ENCODE data around the gene TRIM6.
"Not testable (repeated sequence)": the region's sequence is repeated elsewhere in the genome, so short reads cannot be mapped to it uniquely, and the experiment has no call there.

Gene TRIM6

GRCh38 chr11:5605849-5606248 lies 9.4 kb downstream of the TRIM6 start:
- DNase-seq, result no peak

- no peak for DNase-seq
These were observed 12.4 kb downstream of the TRIM6 start for GRCh38 chr11:5608808-5609207.

DNA sequence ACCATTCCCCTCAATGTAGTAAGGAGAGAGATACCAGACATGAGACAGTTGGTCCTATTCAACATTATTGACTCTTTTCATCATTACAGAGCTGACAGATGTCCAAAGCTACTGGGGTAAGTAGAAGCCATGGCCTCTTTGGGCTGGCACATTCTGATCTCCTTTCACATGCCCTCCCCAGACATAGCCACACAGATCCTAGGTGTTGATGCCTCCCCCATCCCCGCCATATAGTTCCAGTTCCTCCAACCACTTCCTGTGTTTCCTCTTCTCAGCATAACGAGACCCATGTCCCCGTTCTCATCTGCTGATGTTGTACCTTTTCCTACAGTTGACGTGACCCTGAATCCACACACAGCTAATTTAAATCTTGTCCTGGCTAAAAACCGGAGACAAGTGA lies 14.0 kb downstream of the TRIM6 start:
- no peak for DNase-seq

DNA sequence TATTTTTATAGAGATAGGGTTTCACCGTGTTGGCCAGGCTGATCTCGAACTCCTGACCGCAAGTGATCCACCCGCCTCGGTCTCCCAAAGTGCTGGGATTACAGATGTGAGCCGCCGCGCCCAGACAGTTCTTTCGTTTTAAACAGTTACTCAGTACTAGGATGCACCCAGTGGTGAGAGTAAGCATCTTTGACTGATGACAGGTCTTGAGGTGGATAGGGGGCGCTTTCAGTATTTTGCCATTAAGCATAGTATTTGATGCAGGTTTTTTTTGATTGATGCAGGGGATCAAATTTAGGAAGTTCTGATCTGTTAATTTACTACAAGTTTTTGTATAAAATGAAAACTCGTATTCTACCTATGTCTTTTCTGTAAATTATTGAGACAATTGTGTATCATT lies 15.2 kb downstream of the TRIM6 start:
- no peak for DNase-seq

DNA sequence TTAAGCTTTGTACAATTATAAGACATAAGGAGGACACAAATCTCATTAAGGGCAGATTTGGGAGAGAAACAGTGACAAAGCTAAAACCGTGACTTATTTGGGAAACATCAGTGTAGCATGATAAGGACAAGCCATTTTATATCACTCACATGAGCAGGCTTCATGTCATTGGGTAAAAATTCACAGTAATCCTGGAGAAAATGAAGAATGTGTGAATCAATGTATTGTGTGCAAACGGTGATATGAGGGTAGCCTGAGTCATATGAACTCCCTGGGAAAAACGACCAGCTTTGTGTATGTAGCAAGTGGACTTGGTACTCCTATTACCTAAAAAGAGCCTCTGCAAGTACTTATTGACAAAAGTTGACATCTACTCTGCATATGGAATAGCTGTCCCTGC lies 22.4 kb downstream of the TRIM6 start:
- no peak for DNase-seq

GRCh38 chr11:5620651-5621521 lies 24.4 kb downstream of the TRIM6 start:
- no peak for DNase-seq

- DNase-seq, result no peak
These were observed 25.1 kb downstream of the TRIM6 start for GRCh38 chr11:5621580-5621979.

GRCh38 chr11:5622802-5623201 lies 26.4 kb downstream of the TRIM6 start:
- no peak for DNase-seq

- peak; percentile 69 for DNase-seq
These were observed 28.2 kb downstream of the TRIM6 start, which contains the start of gene TRIM34 for GRCh38 chr11:5624489-5625279. TSS of gene TRIM34 (plus strand) at chr11:5625001. CDS start at chr11:5632332, 7,331 bp downstream.

DNA sequence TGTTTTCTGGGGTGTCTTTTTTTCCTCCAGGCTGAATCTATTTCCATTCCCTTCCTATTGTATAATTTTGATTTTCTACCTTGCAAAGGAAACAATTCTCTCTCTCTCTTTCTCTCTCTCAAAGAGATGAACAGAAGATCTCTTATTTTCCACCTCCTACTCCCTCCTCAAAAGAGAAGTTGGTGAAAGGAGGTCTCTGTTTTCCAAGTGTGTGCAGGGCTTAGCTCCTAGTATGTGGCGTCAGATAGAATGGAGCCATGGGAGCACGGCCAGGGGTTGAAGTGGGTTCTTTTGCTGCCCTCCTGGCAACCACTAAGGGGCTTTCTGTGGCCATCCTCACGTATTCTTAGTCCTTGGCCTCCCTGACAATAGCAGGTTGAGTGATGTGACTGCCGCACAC lies 28.8 kb downstream of the TRIM6 start:
- no peak for DNase-seq

DNA sequence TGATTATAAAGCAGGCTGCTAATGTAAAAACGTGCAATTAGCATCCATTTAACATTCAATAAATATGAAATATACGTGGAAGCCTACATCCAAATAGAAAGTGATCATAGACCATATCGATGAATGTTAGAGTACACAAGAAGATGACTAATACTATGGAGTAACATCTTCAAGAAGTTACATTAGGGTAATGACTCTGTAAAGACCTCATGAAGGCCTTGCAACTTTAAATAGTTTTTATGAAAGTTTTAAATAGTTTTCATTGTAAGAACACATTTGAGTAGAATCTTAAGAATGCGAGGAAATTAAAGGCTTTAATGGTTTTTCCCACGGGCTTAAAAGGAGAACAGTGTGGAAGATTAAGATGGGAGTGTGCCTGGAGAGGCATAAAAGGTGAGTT lies 29.8 kb downstream of the TRIM6 start:
- DNase-seq, result no peak

DNA sequence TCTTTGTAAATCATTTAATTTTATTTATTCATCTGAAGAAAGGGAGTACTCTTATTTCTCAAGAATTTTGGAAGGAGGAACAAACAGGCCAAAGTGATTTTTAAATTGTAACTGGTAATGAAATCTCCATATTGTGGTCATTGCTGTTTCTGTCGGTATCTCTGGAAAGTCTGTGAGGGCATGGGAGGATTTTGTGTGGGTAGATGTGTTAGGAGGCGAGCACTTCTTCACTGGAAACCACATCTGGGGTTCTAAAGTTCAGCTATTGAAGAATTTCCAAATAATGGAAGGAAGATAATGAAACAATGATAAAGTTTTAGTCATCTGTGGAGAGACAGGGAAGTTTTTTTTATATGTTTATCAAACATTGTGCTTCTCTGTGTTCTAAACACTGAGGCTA lies 35.0 kb downstream of the TRIM6 start:
- DNase-seq, result no peak

GRCh38 chr11:5631969-5632635 lies 35.7 kb downstream of the TRIM6 start:
- DNase-seq, result no peak

DNA sequence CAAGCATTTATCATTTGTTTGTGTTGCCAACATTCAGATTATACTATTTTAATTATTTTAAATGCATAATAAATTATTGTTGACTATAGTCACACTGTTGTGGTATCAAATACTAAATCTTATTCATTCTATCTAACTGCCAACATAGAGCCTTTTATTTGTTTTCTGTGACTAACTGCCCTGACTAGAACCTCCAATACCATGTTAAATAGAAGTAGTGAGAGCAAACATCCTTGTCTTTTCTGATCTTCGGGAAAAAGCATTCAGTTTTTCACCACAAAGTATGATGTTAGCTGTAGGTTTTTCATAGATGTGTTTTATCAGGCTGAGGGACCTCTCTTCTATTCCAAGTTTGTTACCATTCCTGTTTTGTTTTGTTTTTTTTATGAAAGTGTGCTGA lies 43.5 kb downstream of the TRIM6 start:
- DNase-seq, result no peak

- no peak for DNase-seq
These were observed 47.1 kb downstream of the TRIM6 start for GRCh38 chr11:5643585-5643984.

GRCh38 chr11:5646139-5646538 lies 49.7 kb downstream of the TRIM6 start:
- no peak for DNase-seq

- no peak for DNase-seq
These were observed 59.0 kb downstream of the TRIM6 start for GRCh38 chr11:5655474-5655873.

GRCh38 chr11:5656956-5657355 lies 60.5 kb downstream of the TRIM6 start:
- not testable (repeated sequence) for DNase-seq

DNA sequence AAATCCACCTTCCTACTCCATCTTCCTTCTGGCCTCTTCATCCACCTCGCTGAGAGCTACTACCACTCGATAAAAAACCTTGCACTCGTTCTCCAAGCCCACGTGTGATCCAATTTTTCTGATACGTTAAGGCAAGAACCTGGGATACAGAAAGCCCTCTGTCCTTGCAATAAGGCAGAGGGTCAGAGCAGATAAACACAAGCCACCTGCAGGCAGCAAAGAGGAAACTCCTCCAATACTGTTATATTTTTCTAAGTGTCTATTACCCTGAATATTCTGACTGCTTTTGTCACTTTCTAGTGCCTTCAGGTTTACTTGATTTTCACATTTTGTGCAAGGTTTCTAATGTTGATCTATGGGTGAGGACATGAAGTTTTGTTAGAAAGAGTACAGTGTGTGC lies 61.9 kb downstream of the TRIM6 start:
- no peak for DNase-seq

Measured in CD4-positive, alpha-beta T cell treated with Interferon gamma for 1 hour (primary cell).